Thyroid gland (tissue), 4 donors: ENCODE measurements around the gene ZBTB7C.

ENCODE experiments used
- CTCF ChIP-seq, 6 experiments: fragments of 200-600 bp in 3 of 6; fragments of 450-650 bp in 3 of 6; sonication (generic) in 3 of 6; IDR thresholded peaks; one replicate each; pipeline ENCODE4 v1.5.1; 2016 to 2019; ENCODE audit warnings: antibody characterized with exemption in 6 of 6, mild to moderate bottlenecking in 2 of 6, inconsistent platforms in 1 of 6, moderate library complexity in 1 of 6
- POLR2A ChIP-seq, 2 donors: fragments of 450-650 bp; IDR thresholded peaks; one replicate each; pipeline ENCODE4 v1.6.1; 2017; ENCODE audit warnings: antibody characterized with exemption in 2 of 2, mild to moderate bottlenecking in 2 of 2, moderate library complexity in 1 of 2

GRCh38 chr18:47992976-47993375 is 416.2 kb downstream of the ZBTB7C start:
- no peak for TF ChIP-seq CTCF (IDR thresholded peaks at IDR 0.05)
- no peak for TF ChIP-seq POLR2A (IDR thresholded peaks at IDR 0.05)
